ENCODE results near the gene HEYL. TPM values are rescaled to one million over a fixed set of nuclear protein-coding genes. Genes with fewer than 3 reads are reported as not detected.

Gene HEYL
- total and polyA plus RNA-seq, 9 of the 15 experiments (the other 6 are each of a cell fraction or from before 2014, with no cell fraction given), result 0.13 to 0.89 (median 0.25) TPM

GRCh38 chr1:39593386-39593785 lies 46.1 kb downstream of the HEYL start:
- no peak for FAIRE-seq
- DNase-seq (ENCODE audit: extremely low read depth in 1 of 4, low spot score in 3 of 4), result no peak
- no peak overlapping the region for H3K9ac ChIP-seq (ENCODE audit: insufficient read depth in 1 of 2, low read depth in 2 of 2, low read length in 2 of 2)
- peak; percentile 30; the same call in 1 of the 2 replicates for TF ChIP-seq ZNF121 (CRISPR knock-in tag; conservative IDR thresholded peaks at IDR 0.05)
- TF ChIP-seq ZNF561 (CRISPR knock-in tag; conservative IDR thresholded peaks at IDR 0.05), result no peak
- H4K20me1 ChIP-seq (replicated peaks; ENCODE audit: control insufficient read depth, insufficient read depth, low read length), result no peaks in the 10 kb centered on the region
- intact Hi-C loops (cut with micrococcal nuclease), result no loop called here
- H3K4me1 ChIP-seq (replicated peaks in 1 of 2; ENCODE audit: control insufficient read depth in 2 of 2, insufficient read depth in 2 of 2, low read length in 2 of 2), result peaks cover 0 to 4% of the 10 kb centered on the region in 2 experiments; a peak in 3 of 5 replicates
- peaks cover 6 to 29% of the 10 kb centered on the region in 2 experiments; a peak in 4 of 5 replicates for H3K27me3 ChIP-seq (ENCODE audit: control insufficient read depth in 2 of 2, insufficient read depth in 2 of 2, low read length in 2 of 2)
- CTCF ChIA-PET (ENCODE audit: low intra/inter-chr PET ratio), result no interaction called here
- BruUV-seq (replicated peaks), result no TSS peak
- H3K4me2 ChIP-seq (ENCODE audit: insufficient read depth, low read length), result no peak overlapping the region
- 66% methylated on average over 4 of the region's 4 CpGs for WGBS (ENCODE audit: insufficient coverage, low coverage, missing lambda C conversion rate)
- H3K79me2 ChIP-seq (ENCODE audit: control insufficient read depth, insufficient read depth, low read length), result no peaks in the 10 kb centered on the region
- H2AFZ ChIP-seq (ENCODE audit: low read depth, low read length), result no peak overlapping the region
- H3K27ac ChIP-seq (ENCODE audit: extremely low read depth, low read depth, low read length), result no peak overlapping the region
- POLR2A ChIA-PET, result interaction anchor here (0.8 kb wide), 1 partner anchor 76 kb away, joined by 5 read pairs; no protein-coding TSS in a partner anchor
- no peaks in the 10 kb centered on the region for H3K36me3 ChIP-seq (ENCODE audit: control insufficient read depth, insufficient read depth, low read length)
- no peak overlapping the region for H3K4me3 ChIP-seq
- in situ Hi-C loops (cut with MboI), result no loop called here
- no peak for ATAC-seq
- H3K9me3 ChIP-seq (replicated peaks; ENCODE audit: control insufficient read depth, insufficient read depth, low read depth, low read length), result no peaks in the 10 kb centered on the region
- no peaks in the 10 kb centered on the region for H3K9me1 ChIP-seq (ENCODE audit: control insufficient read depth, insufficient read depth, low read length)

GRCh38 chr1:39592069-39592468 lies 47.4 kb downstream of the HEYL start:
- H3K79me2 ChIP-seq (ENCODE audit: control insufficient read depth, insufficient read depth, low read length), result no peaks in the 10 kb centered on the region
- H3K27ac ChIP-seq (ENCODE audit: extremely low read depth, low read depth, low read length), result no peak overlapping the region
- H3K4me1 ChIP-seq (replicated peaks in 1 of 2; ENCODE audit: control insufficient read depth in 2 of 2, insufficient read depth in 2 of 2, low read length in 2 of 2), result peaks cover 0 to 4% of the 10 kb centered on the region in 2 experiments; a peak in 3 of 5 replicates
- H3K9ac ChIP-seq (ENCODE audit: insufficient read depth in 1 of 2, low read depth in 2 of 2, low read length in 2 of 2), result no peak overlapping the region
- BruUV-seq (replicated peaks), result no TSS peak
- H3K4me3 ChIP-seq, result no peak overlapping the region
- 20% methylated on average over 4 of the region's 4 CpGs for WGBS (ENCODE audit: insufficient coverage, low coverage, missing lambda C conversion rate)
- H2AFZ ChIP-seq (ENCODE audit: low read depth, low read length), result no peak overlapping the region
- TF ChIP-seq ZFP1 (CRISPR knock-in tag; IDR thresholded peaks at IDR 0.05), result no peak
- no peak for TF ChIP-seq POLR3A (IDR thresholded peaks at IDR 0.05; ENCODE audit: borderline replicate concordance, extremely low read depth, insufficient read depth, insufficient read length)
- no peak for TF ChIP-seq KAT7 (CRISPR knock-in tag; IDR thresholded peaks at IDR 0.05; ENCODE audit: borderline replicate concordance)
- TF ChIP-seq SRSF9 (IDR thresholded peaks at IDR 0.05; ENCODE audit: borderline replicate concordance, low read depth, low read length), result no peak
- no peaks in the 10 kb centered on the region for H3K36me3 ChIP-seq (ENCODE audit: control insufficient read depth, insufficient read depth, low read length)
- H3K9me3 ChIP-seq (replicated peaks; ENCODE audit: control insufficient read depth, insufficient read depth, low read depth, low read length), result no peaks in the 10 kb centered on the region
- in situ Hi-C loops (cut with MboI), result no loop called here
- no peak overlapping the region for H3K4me2 ChIP-seq (ENCODE audit: insufficient read depth, low read length)
- peaks cover 6 to 29% of the 10 kb centered on the region in 2 experiments; a peak in 4 of 5 replicates for H3K27me3 ChIP-seq (ENCODE audit: control insufficient read depth in 2 of 2, insufficient read depth in 2 of 2, low read length in 2 of 2)
- FAIRE-seq (no peak), ATAC-seq (no peak; the same call in 2 of the 3 replicates), DNase-seq (ENCODE audit: extremely low read depth in 1 of 4, low spot score in 3 of 4) (no peak)
- no peaks in the 10 kb centered on the region for H3K9me1 ChIP-seq (ENCODE audit: control insufficient read depth, insufficient read depth, low read length)
- CTCF ChIA-PET (ENCODE audit: low intra/inter-chr PET ratio), result no interaction called here
- POLR2A ChIA-PET, result interaction anchor here (0.7 to 0.9 kb wide), 2 partner anchors 12 to 16 kb away, joined by 4 to 7 read pairs; no protein-coding TSS in a partner anchor
- no peaks in the 10 kb centered on the region for H4K20me1 ChIP-seq (replicated peaks; ENCODE audit: control insufficient read depth, insufficient read depth, low read length)
- intact Hi-C loops (cut with micrococcal nuclease), result no loop called here

Data from K562 (cell line).